ENCODE results near the gene MRPL55.

DNA sequence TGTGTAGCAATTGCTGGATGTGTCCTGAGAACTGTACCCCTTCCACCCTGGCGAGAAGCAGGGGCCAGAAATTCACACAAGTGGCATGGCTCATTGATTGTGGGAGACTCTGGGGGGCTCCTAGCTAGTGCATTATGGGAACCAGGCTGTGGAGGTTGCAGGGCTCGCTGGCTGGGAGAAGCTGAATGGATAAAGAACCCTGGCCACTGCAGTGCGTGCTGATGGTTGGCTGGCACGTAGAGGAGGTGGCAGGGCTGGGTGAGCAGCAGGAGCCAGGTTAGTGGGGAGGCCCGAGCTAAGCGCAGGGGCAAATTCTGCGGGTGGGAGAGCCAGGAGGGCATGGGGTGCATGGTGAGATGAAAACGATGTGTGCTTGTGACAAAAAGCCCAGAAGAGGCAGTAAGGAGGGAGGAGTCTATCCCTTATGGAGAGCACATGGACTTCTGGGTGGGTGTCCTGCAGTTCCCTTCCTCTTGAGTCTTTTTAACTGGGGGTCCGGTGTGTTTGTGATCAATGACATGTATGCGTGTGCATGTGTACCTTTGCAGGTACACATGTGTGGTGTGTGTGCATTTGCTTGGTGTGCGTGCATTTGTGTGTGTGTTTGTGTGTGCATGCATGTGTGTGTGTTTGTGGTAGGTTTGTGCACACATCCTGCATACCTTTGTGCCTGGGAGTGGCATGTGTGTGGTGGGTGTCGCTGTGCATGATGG is 34.5 kb upstream of the MRPL55 start:
- TF ChIP-seq, protein P1, sequence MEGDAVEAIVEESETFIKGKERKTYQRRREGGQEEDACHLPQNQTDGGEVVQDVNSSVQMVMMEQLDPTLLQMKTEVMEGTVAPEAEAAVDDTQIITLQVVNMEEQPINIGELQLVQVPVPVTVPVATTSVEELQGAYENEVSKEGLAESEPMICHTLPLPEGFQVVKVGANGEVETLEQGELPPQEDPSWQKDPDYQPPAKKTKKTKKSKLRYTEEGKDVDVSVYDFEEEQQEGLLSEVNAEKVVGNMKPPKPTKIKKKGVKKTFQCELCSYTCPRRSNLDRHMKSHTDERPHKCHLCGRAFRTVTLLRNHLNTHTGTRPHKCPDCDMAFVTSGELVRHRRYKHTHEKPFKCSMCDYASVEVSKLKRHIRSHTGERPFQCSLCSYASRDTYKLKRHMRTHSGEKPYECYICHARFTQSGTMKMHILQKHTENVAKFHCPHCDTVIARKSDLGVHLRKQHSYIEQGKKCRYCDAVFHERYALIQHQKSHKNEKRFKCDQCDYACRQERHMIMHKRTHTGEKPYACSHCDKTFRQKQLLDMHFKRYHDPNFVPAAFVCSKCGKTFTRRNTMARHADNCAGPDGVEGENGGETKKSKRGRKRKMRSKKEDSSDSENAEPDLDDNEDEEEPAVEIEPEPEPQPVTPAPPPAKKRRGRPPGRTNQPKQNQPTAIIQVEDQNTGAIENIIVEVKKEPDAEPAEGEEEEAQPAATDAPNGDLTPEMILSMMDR (IDR thresholded peaks at IDR 0.05): no peak
- TF ChIP-seq POLR2A (IDR thresholded peaks at IDR 0.05): no peak
- no peak for TF ChIP-seq EP300 (IDR thresholded peaks at IDR 0.05)

All from tibial nerve (tissue), 4 donors.